ENCODE results near the gene COPG1. TPM values are rescaled to one million over a fixed set of nuclear protein-coding genes. Genes with fewer than 3 reads are reported as not detected.

Gene COPG1
- total RNA-seq, 1 donor from 2014 or later: 124 TPM

DNA sequence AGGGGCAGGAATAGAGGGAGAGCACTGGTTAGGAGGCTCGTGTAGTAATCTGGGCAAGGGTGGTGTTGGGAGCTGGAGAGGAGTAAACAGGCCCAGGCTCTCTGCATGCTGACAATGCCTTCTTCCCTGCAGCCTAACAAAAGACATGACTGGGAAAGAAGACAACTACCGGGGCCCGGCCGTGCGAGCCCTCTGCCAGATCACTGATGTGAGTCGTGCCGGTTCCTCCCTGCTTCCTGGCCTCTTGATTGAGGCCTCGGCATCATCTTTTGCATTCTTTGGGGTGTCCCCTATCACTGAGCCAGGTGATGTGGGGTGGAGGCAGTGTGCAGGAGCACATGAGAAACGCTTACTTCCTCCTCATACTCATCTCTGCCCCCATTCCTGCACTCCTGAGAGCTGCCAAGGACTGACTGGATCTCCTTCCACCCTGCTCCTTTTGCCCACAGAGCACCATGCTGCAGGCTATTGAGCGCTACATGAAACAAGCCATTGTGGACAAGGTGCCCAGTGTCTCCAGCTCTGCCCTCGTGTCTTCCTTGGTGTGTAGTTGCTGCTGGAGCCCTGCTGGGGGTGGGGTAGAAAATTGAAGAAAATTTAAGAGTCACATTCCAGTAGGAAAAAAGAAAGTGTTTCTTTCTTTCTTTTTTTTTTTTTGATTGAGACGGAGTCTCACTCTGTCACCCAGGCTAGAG, 5.3 kb downstream of the COPG1 start:
- no peak for TF ChIP-seq CTCF (conservative IDR thresholded peaks at IDR 0.05; ENCODE audit: low read depth, low read length)
- H3K4me3 ChIP-seq (ENCODE audit: low read depth, low read length): no peak overlapping the region
- no peak for DNase-seq (ENCODE audit: low read depth)

DNA sequence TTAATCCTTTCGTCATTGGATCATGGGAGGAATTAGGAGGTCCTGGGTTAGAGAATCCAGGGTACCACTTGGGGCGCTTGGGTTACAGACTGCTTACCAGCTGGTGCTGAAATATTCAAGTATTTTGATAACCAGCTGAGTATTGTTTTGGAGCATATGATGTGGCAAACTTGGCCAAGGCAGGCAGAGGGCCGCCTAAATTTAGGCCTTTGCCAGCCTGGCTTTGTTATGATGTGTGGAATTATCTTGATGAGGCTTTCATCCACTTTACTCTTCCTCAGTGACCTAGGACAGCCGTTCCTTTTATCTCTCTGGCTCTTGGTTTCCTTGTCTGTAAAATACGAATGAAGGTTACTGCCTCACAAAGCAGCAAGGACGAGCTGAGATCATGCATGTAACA, 6.9 kb downstream of the COPG1 start:
- no peak overlapping the region for H3K4me3 ChIP-seq (ENCODE audit: low read depth, low read length)
- no peak for DNase-seq (ENCODE audit: low read depth)
- TF ChIP-seq CTCF (conservative IDR thresholded peaks at IDR 0.05; ENCODE audit: low read depth, low read length): no peak

DNA sequence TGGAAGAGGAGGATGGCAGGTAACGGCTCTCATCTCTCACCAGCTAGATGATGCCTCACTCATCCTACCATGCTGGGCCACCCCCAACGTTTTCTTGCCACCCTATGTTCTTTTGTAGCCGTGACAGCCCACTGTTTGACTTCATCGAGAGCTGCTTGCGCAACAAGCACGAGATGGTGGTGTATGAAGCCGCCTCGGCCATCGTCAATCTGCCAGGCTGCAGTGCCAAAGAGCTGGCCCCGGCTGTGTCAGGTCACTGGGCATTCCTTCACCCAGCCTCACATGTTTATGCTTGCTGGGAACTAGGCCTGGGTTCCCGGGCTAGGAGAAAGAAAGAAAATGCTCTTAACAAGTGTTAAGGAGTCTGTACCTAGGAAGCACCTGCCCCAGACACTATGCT, 8.2 kb downstream of the COPG1 start:
- no peak for TF ChIP-seq CTCF (conservative IDR thresholded peaks at IDR 0.05; ENCODE audit: low read depth, low read length)
- no peak overlapping the region for H3K4me3 ChIP-seq (ENCODE audit: low read depth, low read length)
- DNase-seq (ENCODE audit: low read depth): no peak

DNA sequence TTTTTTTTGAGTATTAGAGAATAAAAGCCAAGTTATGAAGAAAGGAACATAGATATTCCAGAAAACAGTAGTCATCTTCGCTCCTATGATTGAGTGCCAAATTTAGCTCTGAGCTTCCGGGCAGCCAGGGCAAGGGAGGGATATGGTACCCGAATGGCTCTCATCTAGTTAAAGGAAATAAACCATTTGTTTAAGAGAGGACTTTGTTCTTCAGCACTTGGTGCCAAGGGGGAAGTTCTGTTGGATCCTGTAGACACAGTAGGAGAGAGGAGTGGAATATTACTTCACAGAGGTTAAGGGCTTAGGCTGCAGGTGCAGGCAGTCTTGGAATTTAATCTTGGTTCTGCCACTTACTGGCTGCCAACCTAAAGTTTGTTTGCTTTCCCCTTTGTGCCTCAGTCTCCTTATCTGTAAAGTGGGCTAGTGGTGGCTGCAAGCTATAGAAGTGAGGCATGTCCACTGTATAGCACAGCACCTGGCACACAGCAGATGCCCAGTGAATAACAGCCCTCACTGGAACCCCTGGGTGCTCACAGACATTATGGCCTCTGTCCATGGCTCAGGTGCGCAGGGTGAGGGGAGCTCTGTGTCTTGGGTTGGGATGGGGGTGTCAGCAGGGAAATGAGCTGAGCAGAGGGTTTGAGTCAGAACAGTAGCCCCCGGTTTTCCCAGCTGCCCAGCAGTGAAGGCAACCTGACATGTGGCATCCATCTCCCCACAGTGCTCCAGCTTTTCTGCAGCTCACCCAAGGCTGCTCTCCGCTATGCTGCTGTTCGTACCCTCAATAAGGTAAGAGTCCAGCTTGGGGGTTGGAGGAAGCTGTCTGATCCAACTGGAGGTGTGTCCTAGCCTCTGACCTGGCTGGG, 10.4 kb downstream of the COPG1 start:
- no peak for DNase-seq (ENCODE audit: low read depth)
- no peak for TF ChIP-seq CTCF (conservative IDR thresholded peaks at IDR 0.05; ENCODE audit: low read depth, low read length)
- no peak overlapping the region for H3K4me3 ChIP-seq (ENCODE audit: low read depth, low read length)

DNA sequence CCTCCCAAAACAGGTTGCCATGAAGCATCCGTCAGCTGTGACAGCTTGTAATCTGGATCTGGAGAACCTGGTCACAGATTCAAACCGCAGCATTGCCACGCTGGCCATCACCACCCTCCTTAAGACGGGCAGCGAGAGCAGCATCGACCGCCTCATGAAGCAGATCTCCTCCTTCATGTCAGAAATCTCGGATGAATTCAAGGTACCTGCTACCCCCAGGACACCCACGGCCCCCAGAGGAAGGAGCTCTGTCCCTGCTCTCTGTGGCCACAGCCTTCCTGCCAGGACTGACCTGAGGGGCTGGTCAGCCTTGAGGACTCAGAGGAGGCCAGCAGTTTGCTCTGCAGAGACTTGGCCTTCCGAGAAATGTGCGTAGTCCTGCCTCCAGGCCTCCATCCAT, 11.2 kb downstream of the COPG1 start:
- no peak for TF ChIP-seq CTCF (conservative IDR thresholded peaks at IDR 0.05; ENCODE audit: low read depth, low read length)
- no peak for DNase-seq (ENCODE audit: low read depth)
- no peak overlapping the region for H3K4me3 ChIP-seq (ENCODE audit: low read depth, low read length)

- no peak for TF ChIP-seq CTCF (conservative IDR thresholded peaks at IDR 0.05; ENCODE audit: low read depth, low read length)
- no peak for DNase-seq (ENCODE audit: low read depth)
- no peak overlapping the region for H3K4me3 ChIP-seq (ENCODE audit: low read depth, low read length)
These were observed 12.5 kb downstream of the COPG1 start for GRCh38 chr3:129261894-129262293.

All from epithelial cell of proximal tubule (primary cell).